H1 (cell line): ENCODE results near the gene JMJD8. TPM values are rescaled to one million over a fixed set of nuclear protein-coding genes. Genes with fewer than 3 reads are reported as not detected.

Source experiments
- CBX5 ChIP-seq: fragments of 300-800, 300-1000 bp; sonication (generic); IDR thresholded peaks from 2 replicates; pipeline ENCODE4 v1.7.1; 2016; ENCODE audit warnings: antibody characterized with exemption, low read length, low read depth
- GTF2F1 ChIP-seq: IDR thresholded peaks from 2 replicates; pipeline ENCODE4 v1.6.1; 2012; ENCODE audit warnings: low read depth, low read length, improper control_type of control experiment, borderline replicate concordance
- HDAC2 ChIP-seq, 2 experiments: fragments of 300-600 bp in 1 of 2; sonication (generic) in 1 of 2; IDR thresholded peaks; 2 replicates each; pipeline ENCODE4 v1.6.1; 2011 to 2012; ENCODE audit warnings: low read depth in 2 of 2, low read length in 2 of 2, mild to moderate bottlenecking in 2 of 2, moderate library complexity in 2 of 2, borderline replicate concordance in 1 of 2, inconsistent platforms in 1 of 2
- JUN ChIP-seq: IDR thresholded peaks from 2 replicates; pipeline ENCODE4 v1.6.1; 2011; ENCODE audit warnings: low read depth, mild to moderate bottlenecking, improper control_type of control experiment, low read length
- POLR2AphosphoS5 ChIP-seq: IDR thresholded peaks from 2 replicates; pipeline ENCODE4 v1.6.1; 2011; ENCODE audit warnings: low read depth, low read length
- RNF2 ChIP-seq: fragments of 200-900, 300-1000 bp; sonication (generic); IDR thresholded peaks from 2 replicates; pipeline ENCODE4 v1.7.1; 2016; ENCODE audit warnings: borderline replicate concordance, low read depth, mild to moderate bottlenecking, antibody characterized with exemption, low read length; ENCODE audit not compliant: poor library complexity, severe bottlenecking; ENCODE audit errors: missing control alignments
- SIN3A ChIP-seq, 2 experiments: IDR thresholded peaks in 1 of 2; conservative IDR thresholded peaks in 1 of 2; 2 replicates each; pipeline ENCODE4 v1.6.1; 2011 to 2012; ENCODE audit warnings: low read length in 2 of 2, improper control_type of control experiment in 1 of 2, low read depth in 1 of 2, mild to moderate bottlenecking in 1 of 2
- SIRT6 ChIP-seq: IDR thresholded peaks from one replicate; pipeline ENCODE4 v1.7.1; 2012; ENCODE audit warnings: low read length, inconsistent platforms
- SP1 ChIP-seq: IDR thresholded peaks from 2 replicates; pipeline ENCODE4 v1.6.1; 2011; ENCODE audit warnings: low read depth, low read length
- TAF1 ChIP-seq: IDR thresholded peaks from 2 replicates; pipeline ENCODE4 v1.6.1; 2011; ENCODE audit warnings: mild to moderate bottlenecking, low read depth, low read length
- TCF12 ChIP-seq: IDR thresholded peaks from 2 replicates; pipeline ENCODE4 v1.6.1; 2011; ENCODE audit warnings: low read depth, mild to moderate bottlenecking, low read length
- polyA plus RNA-seq, 7 experiments: library from polyadenylated mRNA; depleted of rRNA in 3 of 7; stranded (reverse) in 5 of 7; unstranded in 2 of 7; fragments of >200 nt in 5 of 7; fragments of 200-250 nt in 2 of 7; gene quantifications; 1 replicate in 5 of 7; 2 replicates in 1 of 7; 4 replicates in 1 of 7; pipeline versions ENCODE4 v1.2.1 to v1.2.3, GENCODE V29; 2011 to 2013; ENCODE audit warnings: missing spikeins in 2 of 7, mixed read lengths in 2 of 7
- total RNA-seq: library from RNA; stranded (reverse); fragmentation: NEBNext Ultra II Directional; extraction: Animal tissue kit (Norgen Biotek cat#: 25700); gene quantifications from 2 replicates; pipeline ENCODE4 v1.2.1, GENCODE V29; 2021
- TF ChIP-seq, protein P1 (sequence below): fragments of 300-600 bp; sonication (generic); IDR thresholded peaks from 2 replicates; pipeline ENCODE4 v1.7.1; 2012; ENCODE audit warnings: low read length, moderate library complexity, mild to moderate bottlenecking, inconsistent platforms; ENCODE audit not compliant: insufficient replicate concordance

Gene JMJD8
- total and polyA plus RNA-seq, 2 of the 8 experiments (the other 6 are each of a cell fraction or from before 2014, with no cell fraction given) = 46.4 to 87.4 TPM

GRCh38 chr16:669666-670065 is 14.5 kb downstream of the JMJD8 start (continued):
- TF ChIP-seq, protein P1, sequence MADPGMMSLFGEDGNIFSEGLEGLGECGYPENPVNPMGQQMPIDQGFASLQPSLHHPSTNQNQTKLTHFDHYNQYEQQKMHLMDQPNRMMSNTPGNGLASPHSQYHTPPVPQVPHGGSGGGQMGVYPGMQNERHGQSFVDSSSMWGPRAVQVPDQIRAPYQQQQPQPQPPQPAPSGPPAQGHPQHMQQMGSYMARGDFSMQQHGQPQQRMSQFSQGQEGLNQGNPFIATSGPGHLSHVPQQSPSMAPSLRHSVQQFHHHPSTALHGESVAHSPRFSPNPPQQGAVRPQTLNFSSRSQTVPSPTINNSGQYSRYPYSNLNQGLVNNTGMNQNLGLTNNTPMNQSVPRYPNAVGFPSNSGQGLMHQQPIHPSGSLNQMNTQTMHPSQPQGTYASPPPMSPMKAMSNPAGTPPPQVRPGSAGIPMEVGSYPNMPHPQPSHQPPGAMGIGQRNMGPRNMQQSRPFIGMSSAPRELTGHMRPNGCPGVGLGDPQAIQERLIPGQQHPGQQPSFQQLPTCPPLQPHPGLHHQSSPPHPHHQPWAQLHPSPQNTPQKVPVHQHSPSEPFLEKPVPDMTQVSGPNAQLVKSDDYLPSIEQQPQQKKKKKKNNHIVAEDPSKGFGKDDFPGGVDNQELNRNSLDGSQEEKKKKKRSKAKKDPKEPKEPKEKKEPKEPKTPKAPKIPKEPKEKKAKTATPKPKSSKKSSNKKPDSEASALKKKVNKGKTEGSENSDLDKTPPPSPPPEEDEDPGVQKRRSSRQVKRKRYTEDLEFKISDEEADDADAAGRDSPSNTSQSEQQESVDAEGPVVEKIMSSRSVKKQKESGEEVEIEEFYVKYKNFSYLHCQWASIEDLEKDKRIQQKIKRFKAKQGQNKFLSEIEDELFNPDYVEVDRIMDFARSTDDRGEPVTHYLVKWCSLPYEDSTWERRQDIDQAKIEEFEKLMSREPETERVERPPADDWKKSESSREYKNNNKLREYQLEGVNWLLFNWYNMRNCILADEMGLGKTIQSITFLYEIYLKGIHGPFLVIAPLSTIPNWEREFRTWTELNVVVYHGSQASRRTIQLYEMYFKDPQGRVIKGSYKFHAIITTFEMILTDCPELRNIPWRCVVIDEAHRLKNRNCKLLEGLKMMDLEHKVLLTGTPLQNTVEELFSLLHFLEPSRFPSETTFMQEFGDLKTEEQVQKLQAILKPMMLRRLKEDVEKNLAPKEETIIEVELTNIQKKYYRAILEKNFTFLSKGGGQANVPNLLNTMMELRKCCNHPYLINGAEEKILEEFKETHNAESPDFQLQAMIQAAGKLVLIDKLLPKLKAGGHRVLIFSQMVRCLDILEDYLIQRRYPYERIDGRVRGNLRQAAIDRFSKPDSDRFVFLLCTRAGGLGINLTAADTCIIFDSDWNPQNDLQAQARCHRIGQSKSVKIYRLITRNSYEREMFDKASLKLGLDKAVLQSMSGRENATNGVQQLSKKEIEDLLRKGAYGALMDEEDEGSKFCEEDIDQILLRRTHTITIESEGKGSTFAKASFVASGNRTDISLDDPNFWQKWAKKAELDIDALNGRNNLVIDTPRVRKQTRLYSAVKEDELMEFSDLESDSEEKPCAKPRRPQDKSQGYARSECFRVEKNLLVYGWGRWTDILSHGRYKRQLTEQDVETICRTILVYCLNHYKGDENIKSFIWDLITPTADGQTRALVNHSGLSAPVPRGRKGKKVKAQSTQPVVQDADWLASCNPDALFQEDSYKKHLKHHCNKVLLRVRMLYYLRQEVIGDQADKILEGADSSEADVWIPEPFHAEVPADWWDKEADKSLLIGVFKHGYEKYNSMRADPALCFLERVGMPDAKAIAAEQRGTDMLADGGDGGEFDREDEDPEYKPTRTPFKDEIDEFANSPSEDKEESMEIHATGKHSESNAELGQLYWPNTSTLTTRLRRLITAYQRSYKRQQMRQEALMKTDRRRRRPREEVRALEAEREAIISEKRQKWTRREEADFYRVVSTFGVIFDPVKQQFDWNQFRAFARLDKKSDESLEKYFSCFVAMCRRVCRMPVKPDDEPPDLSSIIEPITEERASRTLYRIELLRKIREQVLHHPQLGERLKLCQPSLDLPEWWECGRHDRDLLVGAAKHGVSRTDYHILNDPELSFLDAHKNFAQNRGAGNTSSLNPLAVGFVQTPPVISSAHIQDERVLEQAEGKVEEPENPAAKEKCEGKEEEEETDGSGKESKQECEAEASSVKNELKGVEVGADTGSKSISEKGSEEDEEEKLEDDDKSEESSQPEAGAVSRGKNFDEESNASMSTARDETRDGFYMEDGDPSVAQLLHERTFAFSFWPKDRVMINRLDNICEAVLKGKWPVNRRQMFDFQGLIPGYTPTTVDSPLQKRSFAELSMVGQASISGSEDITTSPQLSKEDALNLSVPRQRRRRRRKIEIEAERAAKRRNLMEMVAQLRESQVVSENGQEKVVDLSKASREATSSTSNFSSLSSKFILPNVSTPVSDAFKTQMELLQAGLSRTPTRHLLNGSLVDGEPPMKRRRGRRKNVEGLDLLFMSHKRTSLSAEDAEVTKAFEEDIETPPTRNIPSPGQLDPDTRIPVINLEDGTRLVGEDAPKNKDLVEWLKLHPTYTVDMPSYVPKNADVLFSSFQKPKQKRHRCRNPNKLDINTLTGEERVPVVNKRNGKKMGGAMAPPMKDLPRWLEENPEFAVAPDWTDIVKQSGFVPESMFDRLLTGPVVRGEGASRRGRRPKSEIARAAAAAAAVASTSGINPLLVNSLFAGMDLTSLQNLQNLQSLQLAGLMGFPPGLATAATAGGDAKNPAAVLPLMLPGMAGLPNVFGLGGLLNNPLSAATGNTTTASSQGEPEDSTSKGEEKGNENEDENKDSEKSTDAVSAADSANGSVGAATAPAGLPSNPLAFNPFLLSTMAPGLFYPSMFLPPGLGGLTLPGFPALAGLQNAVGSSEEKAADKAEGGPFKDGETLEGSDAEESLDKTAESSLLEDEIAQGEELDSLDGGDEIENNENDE = no peak
- no peak for TF ChIP-seq TAF1
- TF ChIP-seq SP1 = no peak
- no peak for TF ChIP-seq SIN3A (conservative IDR thresholded peaks at IDR 0.05 in 1 of 2, IDR thresholded peaks at IDR 0.05 in 1 of 2; ENCODE audit: low read depth in 1 of 2, low read length in 2 of 2)
- TF ChIP-seq SIRT6 = no peak
- TF ChIP-seq JUN = no peak
- no peak for TF ChIP-seq HDAC2 (IDR thresholded peaks at IDR 0.05; ENCODE audit: borderline replicate concordance in 1 of 2, low read depth in 2 of 2, low read length in 2 of 2)
- TF ChIP-seq RNF2 = no peak
- TF ChIP-seq TCF12 = no peak
- TF ChIP-seq GTF2F1 = no peak
- TF ChIP-seq CBX5 = no peak
- TF ChIP-seq POLR2AphosphoS5 = no peak
